ENCODE results near the gene HOXD13.

The HOXD13 gene

GRCh38 chr2:176130147-176130956 lies 37.8 kb downstream of the HOXD13 start:
- H3K36me3 ChIP-seq (ENCODE audit: control insufficient read depth, insufficient read depth, low read length) = no peaks in the 10 kb centered on the region
- H3K4me1 ChIP-seq (ENCODE audit: control insufficient read depth, insufficient read depth, low read length) = peaks cover 2% of the 10 kb centered on the region
- H3K9ac ChIP-seq (ENCODE audit: low read depth, low read length) = no peak overlapping the region
- H3K4me3 ChIP-seq (ENCODE audit: low read depth, low read length) = peak overlapping the region; percentile 13
- peaks cover 94% of the 10 kb centered on the region for H3K27me3 ChIP-seq (ENCODE audit: control insufficient read depth, insufficient read depth, low read length)
- no peaks in the 10 kb centered on the region for H3K9me3 ChIP-seq (ENCODE audit: control insufficient read depth, insufficient read depth, low read length)

GRCh38 chr2:176130957-176131847 lies 38.7 kb downstream of the HOXD13 start:
- Histone ChIP-seq H3K4me3 (ENCODE audit: low read depth, low read length) (no peak overlapping the region), H3K9ac (ENCODE audit: low read depth, low read length) (no peak overlapping the region)

GRCh38 chr2:176131848-176132158 lies 39.3 kb downstream of the HOXD13 start:
- Histone ChIP-seq H3K4me1 (ENCODE audit: control insufficient read depth, insufficient read depth, low read length) (peaks cover 4% of the 10 kb centered on the region), H3K27me3 (ENCODE audit: control insufficient read depth, insufficient read depth, low read length) (peaks cover 94% of the 10 kb centered on the region), H3K4me3 (ENCODE audit: low read depth, low read length) (no peak overlapping the region), H3K9me3 (ENCODE audit: control insufficient read depth, insufficient read depth, low read length) (no peaks in the 10 kb centered on the region), H3K36me3 (ENCODE audit: control insufficient read depth, insufficient read depth, low read length) (no peaks in the 10 kb centered on the region), H3K9ac (ENCODE audit: low read depth, low read length) (no peak overlapping the region)

More at GRCh38 chr2:176130957-176131847, 38.7 kb downstream of the HOXD13 start:
- peaks cover 94% of the 10 kb centered on the region for H3K27me3 ChIP-seq (ENCODE audit: control insufficient read depth, insufficient read depth, low read length)
- peaks cover 4% of the 10 kb centered on the region for H3K4me1 ChIP-seq (ENCODE audit: control insufficient read depth, insufficient read depth, low read length)
- no peaks in the 10 kb centered on the region for H3K9me3 ChIP-seq (ENCODE audit: control insufficient read depth, insufficient read depth, low read length)
- H3K36me3 ChIP-seq (ENCODE audit: control insufficient read depth, insufficient read depth, low read length) = no peaks in the 10 kb centered on the region

GRCh38 chr2:176132205-176133171 lies 40.0 kb downstream of the HOXD13 start:
- no peak overlapping the region for H3K4me3 ChIP-seq (ENCODE audit: low read depth, low read length)
- H3K36me3 ChIP-seq (ENCODE audit: control insufficient read depth, insufficient read depth, low read length) = no peaks in the 10 kb centered on the region
- H3K9ac ChIP-seq (ENCODE audit: low read depth, low read length) = no peak overlapping the region
- H3K4me1 ChIP-seq (ENCODE audit: control insufficient read depth, insufficient read depth, low read length) = peaks cover 4% of the 10 kb centered on the region
- H3K9me3 ChIP-seq (ENCODE audit: control insufficient read depth, insufficient read depth, low read length) = no peaks in the 10 kb centered on the region
- peaks cover 94% of the 10 kb centered on the region for H3K27me3 ChIP-seq (ENCODE audit: control insufficient read depth, insufficient read depth, low read length)

- Histone ChIP-seq H3K27me3 (ENCODE audit: control insufficient read depth, insufficient read depth, low read length) (peaks cover 94% of the 10 kb centered on the region), H3K4me1 (ENCODE audit: control insufficient read depth, insufficient read depth, low read length) (peaks cover 4% of the 10 kb centered on the region), H3K4me3 (ENCODE audit: low read depth, low read length) (peak overlapping the region; percentile 3), H3K36me3 (ENCODE audit: control insufficient read depth, insufficient read depth, low read length) (no peaks in the 10 kb centered on the region), H3K9me3 (ENCODE audit: control insufficient read depth, insufficient read depth, low read length) (no peaks in the 10 kb centered on the region), H3K9ac (ENCODE audit: low read depth, low read length) (no peak overlapping the region)
Measured at GRCh38 chr2:176133389-176133788, 40.9 kb downstream of the HOXD13 start.

GRCh38 chr2:176134035-176134434 lies 41.5 kb downstream of the HOXD13 start:
- Histone ChIP-seq H3K9me3 (ENCODE audit: control insufficient read depth, insufficient read depth, low read length) (no peaks in the 10 kb centered on the region), H3K36me3 (ENCODE audit: control insufficient read depth, insufficient read depth, low read length) (no peaks in the 10 kb centered on the region), H3K4me3 (ENCODE audit: low read depth, low read length) (no peak overlapping the region), H3K27me3 (ENCODE audit: control insufficient read depth, insufficient read depth, low read length) (peaks cover 94% of the 10 kb centered on the region), H3K4me1 (ENCODE audit: control insufficient read depth, insufficient read depth, low read length) (peaks cover 2% of the 10 kb centered on the region), H3K9ac (ENCODE audit: low read depth, low read length) (no peak overlapping the region)

- H3K4me1 ChIP-seq (ENCODE audit: control insufficient read depth, insufficient read depth, low read length) = peaks cover 2% of the 10 kb centered on the region
- H3K9ac ChIP-seq (ENCODE audit: low read depth, low read length) = no peak overlapping the region
- H3K36me3 ChIP-seq (ENCODE audit: control insufficient read depth, insufficient read depth, low read length) = no peaks in the 10 kb centered on the region
- H3K9me3 ChIP-seq (ENCODE audit: control insufficient read depth, insufficient read depth, low read length) = no peaks in the 10 kb centered on the region
- H3K27me3 ChIP-seq (ENCODE audit: control insufficient read depth, insufficient read depth, low read length) = peaks cover 99% of the 10 kb centered on the region
- H3K4me3 ChIP-seq (ENCODE audit: low read depth, low read length) = peak overlapping the region; percentile 1
Measured at GRCh38 chr2:176135035-176135440, 42.5 kb downstream of the HOXD13 start.

- no peak overlapping the region for H3K9ac ChIP-seq (ENCODE audit: low read depth, low read length)
Measured at GRCh38 chr2:176136374-176137251, 44.1 kb downstream of the HOXD13 start.

GRCh38 chr2:176137252-176137580 lies 44.7 kb downstream of the HOXD13 start:
- H3K4me3 ChIP-seq (ENCODE audit: low read depth, low read length) = peak overlapping the region; percentile 8

More at GRCh38 chr2:176136374-176137251, 44.1 kb downstream of the HOXD13 start:
- Histone ChIP-seq H3K4me3 (ENCODE audit: low read depth, low read length) (peak overlapping the region; percentile 45), H3K9me3 (ENCODE audit: control insufficient read depth, insufficient read depth, low read length) (no peaks in the 10 kb centered on the region), H3K27me3 (ENCODE audit: control insufficient read depth, insufficient read depth, low read length) (peaks cover 99% of the 10 kb centered on the region), H3K4me1 (ENCODE audit: control insufficient read depth, insufficient read depth, low read length) (peaks cover 5% of the 10 kb centered on the region), H3K36me3 (ENCODE audit: control insufficient read depth, insufficient read depth, low read length) (no peaks in the 10 kb centered on the region)

GRCh38 chr2:176137906-176138305 lies 45.4 kb downstream of the HOXD13 start:
- Histone ChIP-seq H3K9me3 (ENCODE audit: control insufficient read depth, insufficient read depth, low read length) (no peaks in the 10 kb centered on the region), H3K27me3 (ENCODE audit: control insufficient read depth, insufficient read depth, low read length) (peaks cover 99% of the 10 kb centered on the region), H3K4me1 (ENCODE audit: control insufficient read depth, insufficient read depth, low read length) (peaks cover 5% of the 10 kb centered on the region), H3K9ac (ENCODE audit: low read depth, low read length) (no peak overlapping the region), H3K36me3 (ENCODE audit: control insufficient read depth, insufficient read depth, low read length) (no peaks in the 10 kb centered on the region), H3K4me3 (ENCODE audit: low read depth, low read length) (peak overlapping the region; percentile 19)

More at GRCh38 chr2:176137252-176137580, 44.7 kb downstream of the HOXD13 start:
- peaks cover 99% of the 10 kb centered on the region for H3K27me3 ChIP-seq (ENCODE audit: control insufficient read depth, insufficient read depth, low read length)
- no peaks in the 10 kb centered on the region for H3K36me3 ChIP-seq (ENCODE audit: control insufficient read depth, insufficient read depth, low read length)
- H3K9ac ChIP-seq (ENCODE audit: low read depth, low read length) = no peak overlapping the region
- H3K9me3 ChIP-seq (ENCODE audit: control insufficient read depth, insufficient read depth, low read length) = no peaks in the 10 kb centered on the region
- H3K4me1 ChIP-seq (ENCODE audit: control insufficient read depth, insufficient read depth, low read length) = peaks cover 5% of the 10 kb centered on the region

Data from iPS-15b (cell line).